ENCODE results near the gene UBP1. TPM values are rescaled to one million over a fixed set of nuclear protein-coding genes. Genes with fewer than 3 reads are reported as not detected.
"Not testable (repeated sequence)": the region's sequence is repeated elsewhere in the genome, so short reads cannot be mapped to it uniquely, and the experiment has no call there.

The UBP1 gene
- polyA plus RNA-seq, 1 experiment, result 104 TPM

GRCh38 chr3:33437556-33438283 lies 2.5 kb downstream of the UBP1 start:
- Histone ChIP-seq H3K9me3 (ENCODE audit: control insufficient read depth, insufficient read depth, low read length) (no peaks in the 10 kb centered on the region; the same call in 1 of the 2 replicates), H3K4me3 (ENCODE audit: low read depth, low read length) (peak overlapping the region; percentile 86), H3K27me3 (ENCODE audit: control insufficient read depth, insufficient read depth, low read length) (no peaks in the 10 kb centered on the region), H3K27ac (ENCODE audit: low read depth, low read length) (peak overlapping the region; percentile 69)
- ChIA-PET CTCF (interaction anchor here (1.7 to 2.2 kb wide), 2 partner anchors 65 to 349 kb away, joined by 7 to 8 read pairs; no protein-coding TSS in a partner anchor), POLR2A (no interaction called here)
- DNase-seq (ENCODE audit: low read depth, low spot score), result no peak
- no peak for TF ChIP-seq CTCF (IDR thresholded peaks at IDR 0.05; ENCODE audit: low read depth, low read length)

DNA sequence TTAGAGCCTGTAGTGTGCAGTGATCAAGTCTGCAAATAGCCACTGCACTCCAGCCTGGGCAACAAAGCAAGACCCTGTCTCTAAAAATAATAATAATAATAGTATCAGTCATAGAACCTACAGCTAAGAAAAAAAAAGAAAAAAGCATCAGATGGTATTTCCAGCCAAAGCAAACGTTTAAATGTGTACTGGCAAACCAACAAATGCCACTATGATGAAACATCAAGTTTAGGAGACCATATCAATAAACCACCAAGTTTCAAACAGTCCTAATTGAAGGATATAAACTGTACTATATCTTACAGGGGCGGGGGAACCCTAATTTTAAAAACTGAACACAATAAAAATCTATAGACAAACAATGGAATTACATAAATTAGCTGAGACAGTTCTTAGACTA lies 6.4 kb downstream of the UBP1 start:
- Histone ChIP-seq H3K27ac (ENCODE audit: low read depth, low read length) (no peak overlapping the region), H3K27me3 (ENCODE audit: control insufficient read depth, insufficient read depth, low read length) (no peaks in the 10 kb centered on the region), H3K4me3 (ENCODE audit: low read depth, low read length) (no peak overlapping the region), H3K9me3 (ENCODE audit: control insufficient read depth, insufficient read depth, low read length) (no peaks in the 10 kb centered on the region)
- DNase-seq (ENCODE audit: low read depth, low spot score), result no peak
- POLR2A ChIA-PET, result interaction anchor here (0.7 kb wide), 2 partner anchors 170 to 318 kb away, joined by 8 to 10 read pairs; no protein-coding TSS in a partner anchor
- CTCF ChIA-PET, result interaction anchor here (0.7 to 1.6 kb wide), 2 partner anchors 8 to 61 kb away, joined by 4 to 6 read pairs; no protein-coding TSS in a partner anchor
- no peak for TF ChIP-seq CTCF (IDR thresholded peaks at IDR 0.05; ENCODE audit: low read depth, low read length)

- POLR2A ChIA-PET, result no interaction called here
These were observed 9.6 kb downstream of the UBP1 start for GRCh38 chr3:33430571-33430970.

DNA sequence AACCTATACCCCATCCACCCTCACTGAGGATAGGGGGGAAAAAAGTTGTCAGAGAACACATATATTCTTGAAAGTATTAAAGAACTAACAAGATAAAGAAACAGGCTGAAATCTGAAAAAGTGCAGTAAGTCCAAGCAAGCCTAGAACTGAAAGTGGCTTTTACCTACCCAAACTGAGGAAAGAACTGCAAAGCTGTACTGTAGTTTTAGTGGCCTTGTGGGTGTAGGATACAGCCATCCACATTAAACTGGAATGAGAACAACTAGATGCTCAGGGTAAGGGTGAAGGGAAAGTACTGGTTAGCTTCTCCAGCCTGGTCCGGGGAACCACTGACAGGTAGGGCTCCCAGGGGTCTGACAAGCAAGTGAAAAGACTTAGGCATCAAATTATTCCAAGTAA lies 10.1 kb downstream of the UBP1 start:
- ChIA-PET CTCF (interaction anchor here (0.6 to 0.8 kb wide), 2 partner anchors 9 to 29 kb away, joined by 3 read pairs; no protein-coding TSS in a partner anchor), POLR2A (no interaction called here)
- no peak for DNase-seq (ENCODE audit: low read depth, low spot score)
- Histone ChIP-seq H3K27me3 (ENCODE audit: control insufficient read depth, insufficient read depth, low read length) (no peaks in the 10 kb centered on the region), H3K4me3 (ENCODE audit: low read depth, low read length) (no peak overlapping the region), H3K9me3 (ENCODE audit: control insufficient read depth, insufficient read depth, low read length) (no peaks in the 10 kb centered on the region), H3K27ac (ENCODE audit: low read depth, low read length) (no peak overlapping the region)
- TF ChIP-seq CTCF (IDR thresholded peaks at IDR 0.05; ENCODE audit: low read depth, low read length), result no peak

More at GRCh38 chr3:33430571-33430970, 9.6 kb downstream of the UBP1 start:
- no peaks in the 10 kb centered on the region for H3K9me3 ChIP-seq (ENCODE audit: control insufficient read depth, insufficient read depth, low read length)
- H3K27ac ChIP-seq (ENCODE audit: low read depth, low read length), result no peak overlapping the region
- CTCF ChIA-PET, result interaction anchor here (0.6 kb wide), 1 partner anchor 29 kb away, joined by 3 read pairs; no protein-coding TSS in a partner anchor
- no peak overlapping the region for H3K4me3 ChIP-seq (ENCODE audit: low read depth, low read length)
- TF ChIP-seq CTCF (IDR thresholded peaks at IDR 0.05; ENCODE audit: low read depth, low read length), result no peak
- no peak for DNase-seq (ENCODE audit: low read depth, low spot score)
- no peaks in the 10 kb centered on the region for H3K27me3 ChIP-seq (ENCODE audit: control insufficient read depth, insufficient read depth, low read length)

DNA sequence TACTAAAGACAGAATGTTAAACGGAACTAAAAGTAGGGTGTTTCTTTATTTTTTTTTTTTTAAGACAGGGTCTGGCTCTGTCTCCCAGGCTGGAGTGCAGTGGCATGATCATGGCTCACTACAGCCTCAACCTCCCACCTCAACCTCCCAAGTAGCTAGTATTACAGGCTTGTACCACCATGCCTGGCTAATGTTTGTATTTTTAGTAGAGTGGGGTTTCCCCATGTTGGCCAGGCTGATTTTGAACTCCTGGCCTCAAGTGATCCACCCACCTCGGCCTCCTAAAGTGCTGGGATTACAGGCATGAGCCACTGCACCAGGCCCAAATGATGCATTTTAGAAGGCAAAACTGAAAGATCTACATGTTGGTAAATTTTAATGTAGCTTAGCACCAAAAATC lies 10.9 kb downstream of the UBP1 start:
- H3K9me3 ChIP-seq (ENCODE audit: control insufficient read depth, insufficient read depth, low read length); DNase-seq (ENCODE audit: low read depth, low spot score); H3K4me3 ChIP-seq (ENCODE audit: low read depth, low read length); H3K27ac ChIP-seq (ENCODE audit: low read depth, low read length); H3K27me3 ChIP-seq (ENCODE audit: control insufficient read depth, insufficient read depth, low read length); POLR2A ChIA-PET: not testable (repeated sequence)
- CTCF ChIA-PET, result interaction anchor here (0.8 kb wide), 1 partner anchor 10 kb away, joined by 3 read pairs; no protein-coding TSS in a partner anchor
